Glutamatergic neuron (in vitro differentiated cells): ENCODE results near the gene PCNX2. TPM values are rescaled to one million over a fixed set of nuclear protein-coding genes. Genes with fewer than 3 reads are reported as not detected.

Source experiments
- DNase-seq: peaks from one replicate; pipeline ENCODE4 v3.0.0; 2022
- H3K27ac Mint-ChIP-seq: one replicate; pipeline ENCODE4 v1.8.0; 2020; ENCODE audit warnings: mild to moderate bottlenecking, mixed read lengths, inconsistent platforms; ENCODE audit not compliant: unreplicated experiment
- H3K27me3 Mint-ChIP-seq: one replicate; pipeline ENCODE4 v1.8.0; 2020; ENCODE audit warnings: mild to moderate bottlenecking, moderate library complexity, mixed read lengths, inconsistent platforms; ENCODE audit not compliant: unreplicated experiment
- H3K36me3 Mint-ChIP-seq: one replicate; pipeline ENCODE4 v1.8.0; 2020; ENCODE audit warnings: mild to moderate bottlenecking, mixed read lengths, inconsistent platforms; ENCODE audit not compliant: unreplicated experiment
- H3K4me1 Mint-ChIP-seq: one replicate; pipeline ENCODE4 v1.8.0; 2020; ENCODE audit warnings: mild to moderate bottlenecking, low read depth, mixed read lengths, inconsistent platforms; ENCODE audit not compliant: unreplicated experiment
- H3K4me3 Mint-ChIP-seq: one replicate; pipeline ENCODE4 v1.8.0; 2020; ENCODE audit warnings: mild to moderate bottlenecking, mixed read lengths, inconsistent platforms; ENCODE audit not compliant: unreplicated experiment
- H3K9me3 Mint-ChIP-seq: one replicate; pipeline ENCODE4 v1.8.0; 2020; ENCODE audit warnings: mild to moderate bottlenecking, moderate library complexity, mixed read lengths, inconsistent platforms; ENCODE audit not compliant: unreplicated experiment
- CTCF ChIP-seq: fragments of 200-600 bp; sonication (generic); IDR thresholded peaks from one replicate; pipeline ENCODE4 v1.5.0; 2021; ENCODE audit not compliant: partially characterized antibody, unreplicated experiment
- total RNA-seq: library from RNA; stranded (reverse); fragmentation: NEBNext Ultra II Directional; extraction: Animal tissue kit (Norgen Biotek cat#: 25700); gene quantifications from one replicate; pipeline ENCODE4 v1.2.1, GENCODE V29; 2021; ENCODE audit not compliant: unreplicated experiment

The PCNX2 gene
- total RNA-seq, 1 donor from 2014 or later, result 44.5 TPM

GRCh38 chr1:232984577-232985425, 310.7 kb downstream of the PCNX2 start:
- no peak for DNase-seq
- no peak overlapping the region for H3K4me3 Mint-ChIP-seq
- peaks cover 15% of the 10 kb centered on the region for H3K4me1 Mint-ChIP-seq
- H3K27ac Mint-ChIP-seq, result no peak overlapping the region
- TF ChIP-seq CTCF, result no peak
- no peaks in the 10 kb centered on the region for H3K36me3 Mint-ChIP-seq
- H3K9me3 Mint-ChIP-seq, result peaks cover 5% of the 10 kb centered on the region
- peaks cover 3% of the 10 kb centered on the region for H3K27me3 Mint-ChIP-seq

- H3K4me3 Mint-ChIP-seq, result no peak overlapping the region
- no peaks in the 10 kb centered on the region for H3K36me3 Mint-ChIP-seq
- peaks cover 3% of the 10 kb centered on the region for H3K27me3 Mint-ChIP-seq
- H3K9me3 Mint-ChIP-seq, result peaks cover 5% of the 10 kb centered on the region
- no peak for TF ChIP-seq CTCF
- no peak for DNase-seq
- H3K27ac Mint-ChIP-seq, result no peak overlapping the region
- peaks cover 15% of the 10 kb centered on the region for H3K4me1 Mint-ChIP-seq
These were observed 311.5 kb downstream of the PCNX2 start for GRCh38 chr1:232983817-232984567.

GRCh38 chr1:232983375-232983774, 312.1 kb downstream of the PCNX2 start:
- TF ChIP-seq CTCF, result no peak
- H3K4me3 Mint-ChIP-seq, result no peak overlapping the region
- peaks cover 5% of the 10 kb centered on the region for H3K9me3 Mint-ChIP-seq
- H3K4me1 Mint-ChIP-seq, result peaks cover 11% of the 10 kb centered on the region
- no peaks in the 10 kb centered on the region for H3K36me3 Mint-ChIP-seq
- peaks cover 3% of the 10 kb centered on the region for H3K27me3 Mint-ChIP-seq
- no peak for DNase-seq
- no peak overlapping the region for H3K27ac Mint-ChIP-seq

GRCh38 chr1:232982238-232982944, 313.1 kb downstream of the PCNX2 start:
- Mint-ChIP-seq H3K9me3 (peaks cover 5% of the 10 kb centered on the region), H3K4me3 (no peak overlapping the region), H3K4me1 (peaks cover 11% of the 10 kb centered on the region), H3K27me3 (peaks cover 3% of the 10 kb centered on the region), H3K36me3 (no peaks in the 10 kb centered on the region), H3K27ac (no peak overlapping the region)
- no peak for DNase-seq
- TF ChIP-seq CTCF, result no peak
